Measurements from ENCODE around the gene RPL29. TPM values are rescaled to one million over a fixed set of nuclear protein-coding genes. Genes with fewer than 3 reads are reported as not detected.
A peak's percentile ranks its signal among the peaks of the same experiment; 100 is the strongest.
"Not testable (repeated sequence)": the region's sequence is repeated elsewhere in the genome, so short reads cannot be mapped to it uniquely, and the experiment has no call there.

The RPL29 gene
- total RNA-seq: 2,366 and 2,384 TPM in 2 replicates

- peaks cover 4% of the 10 kb centered on the region for H3K36me3 ChIP-seq (ENCODE audit: control insufficient read depth, insufficient read depth, low read length)
- DNase-seq (ENCODE audit: low read depth): peak; percentile 80
- TF ChIP-seq, protein P1, sequence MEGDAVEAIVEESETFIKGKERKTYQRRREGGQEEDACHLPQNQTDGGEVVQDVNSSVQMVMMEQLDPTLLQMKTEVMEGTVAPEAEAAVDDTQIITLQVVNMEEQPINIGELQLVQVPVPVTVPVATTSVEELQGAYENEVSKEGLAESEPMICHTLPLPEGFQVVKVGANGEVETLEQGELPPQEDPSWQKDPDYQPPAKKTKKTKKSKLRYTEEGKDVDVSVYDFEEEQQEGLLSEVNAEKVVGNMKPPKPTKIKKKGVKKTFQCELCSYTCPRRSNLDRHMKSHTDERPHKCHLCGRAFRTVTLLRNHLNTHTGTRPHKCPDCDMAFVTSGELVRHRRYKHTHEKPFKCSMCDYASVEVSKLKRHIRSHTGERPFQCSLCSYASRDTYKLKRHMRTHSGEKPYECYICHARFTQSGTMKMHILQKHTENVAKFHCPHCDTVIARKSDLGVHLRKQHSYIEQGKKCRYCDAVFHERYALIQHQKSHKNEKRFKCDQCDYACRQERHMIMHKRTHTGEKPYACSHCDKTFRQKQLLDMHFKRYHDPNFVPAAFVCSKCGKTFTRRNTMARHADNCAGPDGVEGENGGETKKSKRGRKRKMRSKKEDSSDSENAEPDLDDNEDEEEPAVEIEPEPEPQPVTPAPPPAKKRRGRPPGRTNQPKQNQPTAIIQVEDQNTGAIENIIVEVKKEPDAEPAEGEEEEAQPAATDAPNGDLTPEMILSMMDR (IDR thresholded peaks at IDR 0.05; ENCODE audit: insufficient read depth, low read length, poor library complexity, severe bottlenecking): no peak
- H3K4me3 ChIP-seq (ENCODE audit: low read depth, low read length): peak within 1 kb of the TSS; percentile 97
- H3K27me3 ChIP-seq (ENCODE audit: control insufficient read depth, insufficient read depth, low read length): no peaks in the 10 kb centered on the region
Measured at GRCh38 chr3:51995346-51996163, at the start of gene RPL29. Gene RPL29, minus strand, starts transcription at chr3:51995895. Its CDS starts 434 bp downstream, at chr3:51995461.

DNA sequence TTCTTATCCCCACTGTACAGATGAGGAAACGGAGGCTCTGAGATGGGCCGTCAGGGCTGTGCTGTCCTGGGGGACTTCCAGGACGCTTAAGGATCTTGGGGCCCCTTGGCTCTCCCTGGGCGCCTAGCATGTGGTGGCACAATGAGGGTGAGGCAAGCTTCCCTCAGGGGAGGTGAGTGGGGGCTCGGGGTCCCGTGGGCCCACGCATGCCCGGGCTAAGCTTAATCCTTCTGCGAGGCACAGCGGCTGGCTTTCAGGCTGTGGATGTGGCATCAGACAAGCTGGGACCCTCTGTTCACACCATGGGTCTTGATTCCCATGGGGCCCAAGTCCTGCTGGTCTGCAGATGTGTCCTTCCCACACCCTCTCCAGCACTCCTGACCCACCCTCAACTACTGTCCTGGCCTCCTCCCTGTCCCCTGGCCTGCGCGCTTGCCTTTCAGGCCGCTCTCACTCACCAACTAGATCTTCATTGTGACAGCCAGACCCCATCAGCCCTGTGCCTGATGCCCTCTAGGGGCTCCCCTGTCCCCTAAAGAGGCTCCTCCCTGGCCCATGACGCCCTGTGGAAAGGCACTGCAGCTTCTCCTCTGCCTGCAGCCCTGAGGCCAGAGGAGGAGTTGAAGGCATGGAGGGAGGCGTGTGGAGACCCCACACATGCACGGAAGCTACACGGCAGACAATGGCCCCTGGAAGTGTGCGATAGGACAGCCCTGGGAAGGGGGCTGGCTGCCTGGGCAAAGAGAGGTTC is 49.3 kb upstream of the RPL29 start:
- Histone ChIP-seq H3K4me3 (ENCODE audit: low read depth, low read length) (no peak overlapping the region), H3K27me3 (ENCODE audit: control insufficient read depth, insufficient read depth, low read length) (no peaks in the 10 kb centered on the region), H3K36me3 (ENCODE audit: control insufficient read depth, insufficient read depth, low read length) (no peaks in the 10 kb centered on the region)
- TF ChIP-seq, protein P1 (IDR thresholded peaks at IDR 0.05; ENCODE audit: insufficient read depth, low read length, poor library complexity, severe bottlenecking): no peak
- DNase-seq (ENCODE audit: low read depth): no peak

DNA sequence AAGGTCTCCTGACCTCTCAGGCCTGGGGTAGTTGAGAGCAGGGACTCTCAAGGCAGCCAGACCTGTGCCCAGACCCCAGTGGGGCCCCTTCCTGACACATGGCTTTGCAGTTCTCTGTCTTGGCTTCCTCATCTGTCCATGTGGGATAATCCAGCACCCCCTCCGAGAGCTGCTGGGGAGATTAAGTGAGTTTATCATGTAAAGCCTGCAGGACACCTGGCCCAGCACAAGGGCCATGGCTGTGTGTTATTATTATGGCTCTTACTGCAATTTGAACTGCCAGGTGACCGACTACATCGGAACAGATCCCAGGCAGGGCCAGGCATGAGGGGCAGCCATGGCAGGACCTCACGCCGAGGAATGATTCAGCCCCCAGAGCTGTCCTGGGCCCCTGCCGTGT is 48.1 kb upstream of the RPL29 start:
- Histone ChIP-seq H3K27me3 (ENCODE audit: control insufficient read depth, insufficient read depth, low read length) (no peaks in the 10 kb centered on the region), H3K4me3 (ENCODE audit: low read depth, low read length) (no peak overlapping the region), H3K36me3 (ENCODE audit: control insufficient read depth, insufficient read depth, low read length) (no peaks in the 10 kb centered on the region)
- DNase-seq (ENCODE audit: low read depth): no peak
- TF ChIP-seq, protein P1 (IDR thresholded peaks at IDR 0.05; ENCODE audit: insufficient read depth, low read length, poor library complexity, severe bottlenecking): no peak

- H3K27me3 ChIP-seq (ENCODE audit: control insufficient read depth, insufficient read depth, low read length); DNase-seq (ENCODE audit: low read depth); H3K4me3 ChIP-seq (ENCODE audit: low read depth, low read length); H3K36me3 ChIP-seq (ENCODE audit: control insufficient read depth, insufficient read depth, low read length): not testable (repeated sequence)
Measured at GRCh38 chr3:52043039-52043438, 47.3 kb upstream of the RPL29 start.

- DNase-seq (ENCODE audit: low read depth): no peak
- Histone ChIP-seq H3K4me3 (ENCODE audit: low read depth, low read length) (no peak overlapping the region), H3K36me3 (ENCODE audit: control insufficient read depth, insufficient read depth, low read length) (no peaks in the 10 kb centered on the region), H3K27me3 (ENCODE audit: control insufficient read depth, insufficient read depth, low read length) (no peaks in the 10 kb centered on the region)
- TF ChIP-seq, protein P1 (IDR thresholded peaks at IDR 0.05; ENCODE audit: insufficient read depth, low read length, poor library complexity, severe bottlenecking): peak; percentile 47
Measured at GRCh38 chr3:52041118-52041731, 45.5 kb upstream of the RPL29 start.

DNA sequence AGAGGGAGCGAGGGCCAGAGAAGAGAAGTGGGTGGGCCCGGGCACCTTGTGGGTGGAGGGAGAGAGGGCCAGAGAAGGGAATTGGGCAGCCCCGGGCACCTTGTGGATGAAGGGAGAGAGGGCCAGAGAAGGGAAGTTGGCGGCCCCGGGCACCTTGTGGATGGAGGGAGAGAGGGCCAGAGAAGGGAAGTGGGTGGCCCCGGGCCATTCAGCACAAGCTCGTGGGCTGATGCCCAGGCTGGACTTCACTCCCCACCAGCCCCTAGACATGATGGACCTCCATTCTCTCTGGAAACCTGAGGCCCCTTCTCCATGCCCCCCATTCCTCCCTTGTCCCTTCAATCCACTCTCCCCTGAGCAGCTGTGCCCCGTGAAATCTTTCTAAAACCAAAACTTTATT is 44.9 kb upstream of the RPL29 start:
- no peak overlapping the region for H3K4me3 ChIP-seq (ENCODE audit: low read depth, low read length)
- no peaks in the 10 kb centered on the region for H3K36me3 ChIP-seq (ENCODE audit: control insufficient read depth, insufficient read depth, low read length)
- TF ChIP-seq, protein P1 (IDR thresholded peaks at IDR 0.05; ENCODE audit: insufficient read depth, low read length, poor library complexity, severe bottlenecking): no peak
- no peak for DNase-seq (ENCODE audit: low read depth)
- H3K27me3 ChIP-seq (ENCODE audit: control insufficient read depth, insufficient read depth, low read length): no peaks in the 10 kb centered on the region
